Vagina (tissue), 2 donors: ENCODE data around the gene IFT52. TPM values are rescaled to one million over a fixed set of nuclear protein-coding genes. Genes with fewer than 3 reads are reported as not detected.

Source experiments
- DNase-seq, 2 donors: peaks; one replicate each; pipeline ENCODE4 v3.0.0-alpha.2; 2017; ENCODE audit errors: extremely low spot score in 2 of 2
- H3K27ac ChIP-seq: fragments of 200-600 bp; sonication (generic); one replicate; pipeline ENCODE4 v1.5.1; 2019
- H3K27me3 ChIP-seq: fragments of 200-600 bp; sonication (generic); one replicate; pipeline ENCODE4 v1.5.1; 2019
- H3K36me3 ChIP-seq, 2 donors: fragments of 200-600 bp; sonication (generic); one replicate each; pipeline ENCODE4 v1.5.1; 2017 to 2019
- H3K4me1 ChIP-seq: fragments of 200-600 bp; sonication (generic); one replicate; pipeline ENCODE4 v1.5.1; 2019
- H3K4me3 ChIP-seq, 2 donors: fragments of 200-600 bp; sonication (generic); 1 replicate in 1 of 2; 2 replicates in 1 of 2; pipeline ENCODE4 v1.5.1; 2016 to 2019
- H3K9me3 ChIP-seq: fragments of 200-600 bp; sonication (generic); one replicate; pipeline ENCODE4 v1.5.1; 2019
- POLR2A ChIP-seq, 2 donors: fragments of 450-650 bp; IDR thresholded peaks; one replicate each; pipeline ENCODE4 v1.6.1; 2017; ENCODE audit warnings: antibody characterized with exemption in 2 of 2, mild to moderate bottlenecking in 2 of 2, moderate library complexity in 2 of 2
- POLR2AphosphoS5 ChIP-seq, 2 donors: sonication (generic); formaldehyde crosslinking; IDR thresholded peaks; one replicate each; pipeline ENCODE4 v1.9.0; 2017; ENCODE audit warnings: antibody characterized with exemption in 2 of 2, mild to moderate bottlenecking in 2 of 2, low read depth in 1 of 2; ENCODE audit not compliant: insufficient read depth in 1 of 2
- intact Hi-C: fragments of 100-400 bp; cut with DNase I; formaldehyde crosslinking; loops from one replicate; pipeline ENCODE4 v1.15.1; 2023
- total RNA-seq: library from RNA; depleted of rRNA; stranded (reverse); fragments of >200 nt; gene quantifications from one replicate; pipeline ENCODE4 v1.2.3, GENCODE V29; 2016
- TF ChIP-seq, protein P1 (sequence below), 3 experiments: fragments of 450-650 bp in 2 of 3; fragments of 200-600 bp in 1 of 3; sonication (generic) in 1 of 3; IDR thresholded peaks; one replicate each; pipeline ENCODE4 v1.5.1; 2017 to 2019; ENCODE audit warnings: antibody characterized with exemption in 3 of 3, mild to moderate bottlenecking in 2 of 3, moderate library complexity in 2 of 3

IFT52 gene
- total RNA-seq, 1 donor from 2014 or later, result 28.0 TPM

DNA sequence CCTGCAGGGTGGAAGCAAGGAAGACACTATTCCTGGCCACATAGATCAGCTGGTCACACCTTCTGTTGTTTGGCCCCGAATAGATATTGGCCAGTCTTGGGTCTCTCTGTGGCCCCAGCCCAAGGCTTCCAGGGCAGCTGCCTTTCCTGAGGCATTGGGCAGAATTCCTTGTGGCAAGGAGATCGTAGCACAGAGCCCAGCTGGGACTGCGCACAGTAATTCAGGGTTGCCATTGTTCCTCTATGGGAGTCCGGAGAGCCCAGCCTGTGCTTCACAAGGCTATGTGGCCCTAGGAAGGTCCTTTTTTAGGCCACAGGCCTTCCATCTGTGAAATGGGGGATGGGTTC lies 25.0 kb upstream of the IFT52 start:
- no peaks in the 10 kb centered on the region for H3K4me1 ChIP-seq
- H3K27me3 ChIP-seq, result no peaks in the 10 kb centered on the region
- intact Hi-C loops, result no loop called here
- no peak overlapping the region for H3K27ac ChIP-seq
- no peaks in the 10 kb centered on the region for H3K36me3 ChIP-seq
- no peaks in the 10 kb centered on the region for H3K9me3 ChIP-seq
- no peak overlapping the region for H3K4me3 ChIP-seq
- no peak for TF ChIP-seq POLR2AphosphoS5 (IDR thresholded peaks at IDR 0.05; ENCODE audit: insufficient read depth in 1 of 2, low read depth in 1 of 2)
- no peak for TF ChIP-seq POLR2A (IDR thresholded peaks at IDR 0.05)
- TF ChIP-seq, protein P1, sequence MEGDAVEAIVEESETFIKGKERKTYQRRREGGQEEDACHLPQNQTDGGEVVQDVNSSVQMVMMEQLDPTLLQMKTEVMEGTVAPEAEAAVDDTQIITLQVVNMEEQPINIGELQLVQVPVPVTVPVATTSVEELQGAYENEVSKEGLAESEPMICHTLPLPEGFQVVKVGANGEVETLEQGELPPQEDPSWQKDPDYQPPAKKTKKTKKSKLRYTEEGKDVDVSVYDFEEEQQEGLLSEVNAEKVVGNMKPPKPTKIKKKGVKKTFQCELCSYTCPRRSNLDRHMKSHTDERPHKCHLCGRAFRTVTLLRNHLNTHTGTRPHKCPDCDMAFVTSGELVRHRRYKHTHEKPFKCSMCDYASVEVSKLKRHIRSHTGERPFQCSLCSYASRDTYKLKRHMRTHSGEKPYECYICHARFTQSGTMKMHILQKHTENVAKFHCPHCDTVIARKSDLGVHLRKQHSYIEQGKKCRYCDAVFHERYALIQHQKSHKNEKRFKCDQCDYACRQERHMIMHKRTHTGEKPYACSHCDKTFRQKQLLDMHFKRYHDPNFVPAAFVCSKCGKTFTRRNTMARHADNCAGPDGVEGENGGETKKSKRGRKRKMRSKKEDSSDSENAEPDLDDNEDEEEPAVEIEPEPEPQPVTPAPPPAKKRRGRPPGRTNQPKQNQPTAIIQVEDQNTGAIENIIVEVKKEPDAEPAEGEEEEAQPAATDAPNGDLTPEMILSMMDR (IDR thresholded peaks at IDR 0.05), result no peak
- DNase-seq, result no peak

DNA sequence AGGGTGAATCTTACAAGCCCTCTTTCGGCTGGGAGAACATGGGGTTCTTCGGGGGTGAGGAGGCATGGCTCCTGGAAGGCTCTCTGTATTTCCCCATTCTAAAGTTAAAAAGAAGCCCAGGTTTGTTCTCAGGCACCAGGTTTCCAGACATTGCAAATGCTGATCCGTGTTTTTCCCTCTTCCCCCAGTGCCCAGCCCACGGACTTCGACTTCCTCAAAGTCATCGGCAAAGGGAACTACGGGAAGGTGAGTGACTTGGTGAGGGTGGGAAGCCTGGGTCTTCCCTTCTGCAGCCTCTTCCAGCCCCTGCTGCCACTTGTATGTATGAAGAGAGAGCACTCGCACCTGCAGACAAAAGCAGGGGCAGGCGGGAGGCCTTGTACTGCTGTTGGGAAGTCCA lies 23.3 kb upstream of the IFT52 start:
- no peaks in the 10 kb centered on the region for H3K9me3 ChIP-seq
- H3K27me3 ChIP-seq, result no peaks in the 10 kb centered on the region
- DNase-seq, result no peak
- TF ChIP-seq, protein P1 (IDR thresholded peaks at IDR 0.05), result no peak
- TF ChIP-seq POLR2A (IDR thresholded peaks at IDR 0.05) (no peak), POLR2AphosphoS5 (IDR thresholded peaks at IDR 0.05; ENCODE audit: insufficient read depth in 1 of 2, low read depth in 1 of 2) (no peak)
- intact Hi-C loops, result no loop called here
- H3K36me3 ChIP-seq, result no peaks in the 10 kb centered on the region
- no peaks in the 10 kb centered on the region for H3K4me1 ChIP-seq
- no peak overlapping the region for H3K27ac ChIP-seq
- H3K4me3 ChIP-seq, result no peak overlapping the region

DNA sequence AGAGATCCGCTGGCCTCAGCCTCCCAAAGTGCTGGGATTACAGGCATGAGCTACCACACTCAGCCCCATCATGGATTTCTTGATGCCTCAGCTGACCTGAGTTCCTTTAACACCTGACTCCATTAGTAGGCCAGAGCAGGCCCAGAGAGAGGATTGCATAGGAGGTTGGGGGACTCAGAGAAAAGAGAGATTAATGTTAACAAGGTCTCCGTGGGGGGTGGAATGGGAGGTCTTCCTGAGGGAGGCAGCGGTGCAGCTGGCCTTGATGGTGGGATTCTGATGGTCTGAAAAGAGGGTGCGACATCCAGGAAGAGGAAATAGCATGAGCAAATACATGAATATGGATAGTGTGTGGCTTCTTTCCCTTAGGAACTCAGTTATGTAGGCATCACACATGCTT lies 22.0 kb upstream of the IFT52 start:
- Histone ChIP-seq H3K9me3 (no peaks in the 10 kb centered on the region), H3K4me3 (no peak overlapping the region), H3K27me3 (no peaks in the 10 kb centered on the region), H3K4me1 (no peaks in the 10 kb centered on the region), H3K36me3 (no peaks in the 10 kb centered on the region), H3K27ac (no peak overlapping the region)
- intact Hi-C loops, result no loop called here
- no peak for TF ChIP-seq POLR2AphosphoS5 (IDR thresholded peaks at IDR 0.05; ENCODE audit: insufficient read depth in 1 of 2, low read depth in 1 of 2)
- no peak for DNase-seq

DNA sequence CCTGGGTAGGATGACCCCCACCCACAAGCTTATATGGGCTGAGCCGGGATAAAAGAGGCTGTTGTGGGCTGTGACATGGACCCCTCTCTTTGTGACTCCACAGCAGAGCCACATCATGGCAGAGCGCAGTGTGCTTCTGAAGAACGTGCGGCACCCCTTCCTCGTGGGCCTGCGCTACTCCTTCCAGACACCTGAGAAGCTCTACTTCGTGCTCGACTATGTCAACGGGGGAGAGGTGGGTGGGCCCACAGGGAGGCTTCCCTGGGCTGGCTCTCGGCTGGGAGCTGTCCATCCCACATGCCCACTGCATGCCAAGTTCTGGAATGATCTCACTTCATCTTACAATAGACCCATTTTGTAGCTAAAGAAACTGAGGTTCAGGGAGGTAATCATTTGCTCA lies 21.5 kb upstream of the IFT52 start:
- intact Hi-C loops, result no loop called here
- DNase-seq, result no peak
- Histone ChIP-seq H3K27me3 (no peaks in the 10 kb centered on the region), H3K9me3 (no peaks in the 10 kb centered on the region), H3K36me3 (no peaks in the 10 kb centered on the region), H3K4me3 (no peak overlapping the region), H3K4me1 (no peaks in the 10 kb centered on the region), H3K27ac (no peak overlapping the region)
- no peak for TF ChIP-seq POLR2AphosphoS5 (IDR thresholded peaks at IDR 0.05; ENCODE audit: insufficient read depth in 1 of 2, low read depth in 1 of 2)
- TF ChIP-seq, protein P1 (IDR thresholded peaks at IDR 0.05), result no peak
- no peak for TF ChIP-seq POLR2A (IDR thresholded peaks at IDR 0.05)

DNA sequence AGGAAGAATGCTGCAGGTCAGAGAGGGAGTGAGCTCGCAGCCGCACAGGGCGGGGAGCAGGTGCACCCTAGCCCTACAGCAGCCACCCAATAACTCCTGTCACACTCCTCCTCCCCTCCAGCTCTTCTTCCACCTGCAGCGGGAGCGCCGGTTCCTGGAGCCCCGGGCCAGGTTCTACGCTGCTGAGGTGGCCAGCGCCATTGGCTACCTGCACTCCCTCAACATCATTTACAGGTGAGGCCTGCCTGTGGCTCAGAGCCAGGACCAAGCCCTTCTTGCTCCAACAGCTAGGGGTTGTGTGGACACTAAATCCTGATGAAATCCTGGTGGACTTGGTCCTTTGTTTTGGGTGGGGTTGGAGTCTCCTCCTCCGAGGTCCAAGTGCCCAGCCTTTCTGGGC lies 20.2 kb upstream of the IFT52 start:
- Histone ChIP-seq H3K9me3 (no peaks in the 10 kb centered on the region), H3K4me3 (no peak overlapping the region), H3K4me1 (no peaks in the 10 kb centered on the region), H3K27ac (no peak overlapping the region), H3K36me3 (no peaks in the 10 kb centered on the region), H3K27me3 (no peaks in the 10 kb centered on the region)
- DNase-seq, result no peak
- intact Hi-C loops, result no loop called here
- TF ChIP-seq POLR2A (IDR thresholded peaks at IDR 0.05) (no peak), POLR2AphosphoS5 (IDR thresholded peaks at IDR 0.05; ENCODE audit: insufficient read depth in 1 of 2, low read depth in 1 of 2) (no peak)
- TF ChIP-seq, protein P1 (IDR thresholded peaks at IDR 0.05), result no peak

DNA sequence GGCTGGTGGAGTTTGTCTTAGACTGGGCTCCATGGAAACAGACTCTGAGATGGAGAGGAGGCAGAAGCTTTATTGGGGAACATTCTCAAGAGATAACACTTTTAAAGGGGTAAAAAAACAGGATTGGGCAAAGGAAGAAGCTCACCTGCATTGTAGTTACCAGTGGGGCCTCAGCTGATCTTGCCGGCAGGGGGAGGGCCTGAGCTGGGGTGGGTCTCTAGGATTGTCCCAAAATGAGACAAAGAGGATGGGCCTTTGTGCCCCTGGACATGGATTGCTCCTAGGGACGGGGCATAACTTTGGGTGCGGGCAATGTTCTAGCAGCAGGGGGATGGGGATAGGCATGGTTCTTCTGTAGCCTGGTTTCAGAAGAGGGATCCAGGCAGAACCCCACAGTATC lies 19.4 kb upstream of the IFT52 start:
- no peak for DNase-seq
- Histone ChIP-seq H3K4me3 (no peak overlapping the region), H3K9me3 (no peaks in the 10 kb centered on the region), H3K27ac (no peak overlapping the region), H3K27me3 (no peaks in the 10 kb centered on the region), H3K4me1 (no peaks in the 10 kb centered on the region), H3K36me3 (no peaks in the 10 kb centered on the region)
- intact Hi-C loops, result no loop called here
- no peak for TF ChIP-seq POLR2AphosphoS5 (IDR thresholded peaks at IDR 0.05; ENCODE audit: insufficient read depth in 1 of 2, low read depth in 1 of 2)
- TF ChIP-seq, protein P1 (IDR thresholded peaks at IDR 0.05), result no peak
